Measurements from ENCODE around the gene ETHE1.

The ETHE1 gene

GRCh38 chr19:43462785-43463380 lies 64.1 kb downstream of the ETHE1 start:
- no peak for DNase-seq

GRCh38 chr19:43462383-43462782 lies 64.6 kb downstream of the ETHE1 start:
- DNase-seq, result no peak

DNA sequence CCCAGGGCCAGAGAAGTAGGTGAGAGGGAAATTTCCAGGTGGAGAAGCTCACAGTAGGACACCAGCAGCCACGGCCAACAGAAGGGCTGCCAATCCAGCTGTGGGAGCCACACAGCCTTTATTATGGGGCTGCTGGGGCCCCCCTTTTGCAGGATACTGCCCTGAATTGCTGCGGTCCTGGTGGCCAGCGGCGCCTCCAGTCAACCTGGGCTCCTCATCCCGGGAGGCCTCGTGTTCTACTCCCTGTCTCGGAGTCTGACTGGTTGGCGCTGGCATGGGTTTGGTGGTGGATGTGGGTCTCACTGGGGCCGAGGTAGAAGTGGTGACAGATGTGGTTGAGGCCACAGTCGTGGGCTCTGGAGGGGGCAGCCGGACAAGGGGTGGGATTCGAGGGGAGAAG lies 65.7 kb downstream of the ETHE1 start:
- no peak for DNase-seq

GRCh38 chr19:43460362-43461016 lies 66.5 kb downstream of the ETHE1 start:
- no peak for DNase-seq

- DNase-seq, result no peak
Measured at GRCh38 chr19:43457809-43458208, 69.2 kb downstream of the ETHE1 start.

All from RPMI8226 (cell line).